ENCODE measurements around the gene RAD51. TPM values are rescaled to one million over a fixed set of nuclear protein-coding genes. Genes with fewer than 3 reads are reported as not detected.
A peak's percentile ranks its signal among the peaks of the same experiment; 100 is the strongest.

The RAD51 gene
- total and polyA plus RNA-seq, 9 of the 15 experiments (the other 6 are each of a cell fraction or from before 2014, with no cell fraction given) = 16.0 to 63.8 (median 34.6) TPM

- TF ChIP-seq NR2C2 (CRISPR knock-in tag; IDR thresholded peaks at IDR 0.05) (no peak), NR2C2 (tag; IDR thresholded peaks at IDR 0.05) (peak; percentile 19; the same call in 1 of the 2 replicates), ZNF584 (CRISPR knock-in tag; IDR thresholded peaks at IDR 0.05; ENCODE audit: low read depth) (no peak), DACH1 (IDR thresholded peaks at IDR 0.05; ENCODE audit: partially characterized antibody) (peak; percentile 54), PBX2 (CRISPR knock-in tag; IDR thresholded peaks at IDR 0.05; ENCODE audit: low read depth) (no peak), PBX2 (tag; conservative IDR thresholded peaks at IDR 0.05; ENCODE audit: low read depth) (no peak), FOXA3 (CRISPR knock-in tag; conservative IDR thresholded peaks at IDR 0.05 in 1 of 2, IDR thresholded peaks at IDR 0.05 in 1 of 2) (0 out of 4 replicates have a peak, but pooled peaks of 1 of the 2 experiments have one; percentile 5)
- TF ChIP-seq, protein P1, sequence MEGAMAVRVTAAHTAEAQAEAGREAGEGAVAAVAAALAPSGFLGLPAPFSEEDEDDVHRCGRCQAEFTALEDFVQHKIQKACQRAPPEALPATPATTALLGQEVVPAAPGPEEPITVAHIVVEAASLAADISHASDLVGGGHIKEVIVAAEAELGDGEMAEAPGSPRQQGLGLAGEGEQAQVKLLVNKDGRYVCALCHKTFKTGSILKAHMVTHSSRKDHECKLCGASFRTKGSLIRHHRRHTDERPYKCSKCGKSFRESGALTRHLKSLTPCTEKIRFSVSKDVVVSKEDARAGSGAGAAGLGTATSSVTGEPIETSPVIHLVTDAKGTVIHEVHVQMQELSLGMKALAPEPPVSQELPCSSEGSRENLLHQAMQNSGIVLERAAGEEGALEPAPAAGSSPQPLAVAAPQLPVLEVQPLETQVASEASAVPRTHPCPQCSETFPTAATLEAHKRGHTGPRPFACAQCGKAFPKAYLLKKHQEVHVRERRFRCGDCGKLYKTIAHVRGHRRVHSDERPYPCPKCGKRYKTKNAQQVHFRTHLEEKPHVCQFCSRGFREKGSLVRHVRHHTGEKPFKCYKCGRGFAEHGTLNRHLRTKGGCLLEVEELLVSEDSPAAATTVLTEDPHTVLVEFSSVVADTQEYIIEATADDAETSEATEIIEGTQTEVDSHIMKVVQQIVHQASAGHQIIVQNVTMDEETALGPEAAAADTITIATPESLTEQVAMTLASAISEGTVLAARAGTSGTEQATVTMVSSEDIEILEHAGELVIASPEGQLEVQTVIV (CRISPR knock-in tag; IDR thresholded peaks at IDR 0.05; ENCODE audit: borderline replicate concordance) = no peak
Measured at GRCh38 chr15:40695469-40695890, 506 bp downstream of the RAD51 start (continued).
